HG03103 (cell line): Measurements from ENCODE around the gene PTPRT.

Experiments used
- ATAC-seq: cut with Tn5 transposase; IDR thresholded peaks from one replicate; pipeline ENCODE4 v1.9.1; 2021; ENCODE audit warnings: low read depth; ENCODE audit not compliant: unreplicated experiment

The PTPRT gene

DNA sequence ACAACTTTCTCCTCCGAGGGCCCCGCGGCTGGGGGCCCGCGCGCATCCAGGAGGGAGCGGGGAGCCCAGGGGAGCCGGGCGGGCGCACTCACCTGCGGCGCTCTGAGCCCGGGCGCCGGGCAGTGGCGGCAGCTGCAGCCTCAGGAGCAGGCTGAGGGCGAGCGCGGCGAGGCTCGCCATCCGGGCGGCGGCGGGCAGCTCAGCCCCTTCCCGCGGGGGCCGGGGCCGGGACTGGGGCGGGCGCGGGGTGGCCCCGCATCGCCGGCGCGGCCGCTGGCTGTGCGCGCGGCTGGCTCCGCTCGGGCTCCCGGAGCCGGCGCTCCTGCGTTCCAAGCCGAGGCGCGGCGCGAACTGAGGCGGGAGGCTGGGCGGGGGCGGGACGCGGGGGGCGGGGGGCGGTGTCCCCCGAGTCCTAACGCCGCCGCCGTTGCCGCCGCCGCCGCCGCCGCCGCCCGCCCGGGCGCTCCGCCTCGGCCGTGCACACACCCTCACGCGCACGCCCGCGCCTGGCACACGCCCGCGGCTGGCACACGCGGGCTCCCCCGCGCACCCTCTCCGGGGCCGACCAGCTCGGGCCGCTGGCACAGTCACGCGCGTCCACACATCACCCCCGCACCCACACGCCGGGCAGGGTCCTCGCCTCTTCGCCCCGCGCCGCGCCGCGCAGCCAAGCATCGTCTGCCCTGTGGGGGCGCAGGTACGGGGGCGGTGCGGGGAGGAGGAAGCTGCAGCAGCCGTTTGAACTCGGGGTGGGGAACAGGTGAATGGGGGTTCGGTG is at the start of gene PTPRT:
Gene PTPRT, minus strand, starts transcription at position 353 of the 778 bp plus-strand sequence. Its CDS starts 173 bp downstream, at position 180.
- ATAC-seq, result no peak

DNA sequence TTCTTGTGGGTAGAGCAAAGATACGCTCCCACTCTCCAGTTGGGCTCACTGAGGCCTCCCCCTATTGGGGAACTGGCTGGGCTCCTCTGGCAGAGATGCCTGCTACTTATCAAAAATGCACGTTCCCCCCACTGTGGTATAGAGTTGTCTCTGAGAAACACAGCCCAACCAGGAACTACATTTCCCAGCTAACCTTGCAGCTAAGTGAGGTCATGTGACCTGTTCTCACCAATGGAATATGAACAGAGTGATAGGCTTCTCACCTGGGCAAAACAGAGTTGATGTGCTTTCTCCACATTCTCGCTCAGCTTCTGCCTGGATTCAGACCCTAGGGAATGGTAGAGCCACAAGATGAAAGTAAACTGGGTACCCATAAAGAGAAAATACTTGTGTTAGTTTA is 49.1 kb upstream of the PTPRT start:
- no peak for ATAC-seq

DNA sequence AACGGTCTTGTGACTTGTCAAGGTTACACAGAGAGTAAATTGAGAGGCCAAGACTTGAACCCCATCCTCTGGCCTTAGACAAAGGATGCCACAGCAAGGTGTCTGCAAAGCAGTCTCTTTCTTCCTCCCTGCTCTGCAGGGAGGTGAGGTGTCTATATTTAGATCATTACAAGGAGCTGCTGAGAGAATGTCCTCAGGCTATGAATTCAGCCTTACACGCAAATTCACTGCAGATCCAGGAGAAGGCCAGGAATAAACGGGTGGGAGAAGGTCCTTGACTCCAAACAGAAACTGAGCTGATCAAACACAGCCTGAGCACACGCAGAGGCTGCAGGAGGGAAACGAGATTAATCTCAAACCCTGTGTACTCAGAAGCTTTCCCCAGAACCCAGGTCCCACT is 48.6 kb upstream of the PTPRT start:
- ATAC-seq, result no peak

DNA sequence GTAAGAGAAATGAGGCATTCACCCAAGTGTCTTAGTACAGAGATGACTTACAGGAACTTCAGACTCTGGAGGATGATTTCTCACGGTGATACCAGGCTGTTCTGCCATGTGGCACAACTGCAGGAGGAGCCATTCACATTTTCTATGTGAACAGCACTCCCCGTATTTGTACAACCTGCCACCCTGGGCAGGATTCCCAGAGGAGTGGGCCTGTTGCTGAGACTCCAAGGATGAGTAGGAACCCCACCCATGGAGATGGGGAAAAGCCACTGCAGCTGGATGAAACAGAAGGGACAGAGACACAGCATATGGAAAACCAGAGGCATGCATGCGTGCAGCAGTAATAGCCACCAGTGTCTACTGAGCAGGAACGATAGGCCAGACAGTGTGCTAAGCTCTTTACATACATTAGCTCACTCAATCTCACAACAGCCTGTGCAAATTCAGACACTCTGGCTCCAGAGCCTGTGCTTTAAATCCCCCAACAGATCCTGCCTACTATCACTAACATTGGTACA is 48.0 kb upstream of the PTPRT start:
- ATAC-seq, result no peak

DNA sequence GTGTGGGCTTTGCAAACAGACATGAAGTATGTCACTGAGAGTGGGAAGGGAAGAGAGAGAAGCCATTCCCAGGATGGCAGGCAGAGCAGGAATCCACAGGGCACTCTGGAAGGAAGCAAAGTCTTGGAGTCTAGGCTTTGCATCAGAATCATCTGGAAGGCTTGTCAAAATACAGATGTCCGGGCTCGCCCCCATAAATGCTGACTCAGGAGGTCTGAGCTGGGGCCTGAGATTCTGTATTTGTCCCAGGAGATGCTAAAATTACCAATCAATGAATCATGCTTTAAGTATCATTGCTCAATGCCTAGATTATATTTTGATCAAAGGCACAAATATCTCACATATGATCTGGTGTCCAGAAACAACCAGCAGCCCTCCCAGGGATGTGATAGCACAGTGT is 46.3 kb upstream of the PTPRT start:
- no peak for ATAC-seq

DNA sequence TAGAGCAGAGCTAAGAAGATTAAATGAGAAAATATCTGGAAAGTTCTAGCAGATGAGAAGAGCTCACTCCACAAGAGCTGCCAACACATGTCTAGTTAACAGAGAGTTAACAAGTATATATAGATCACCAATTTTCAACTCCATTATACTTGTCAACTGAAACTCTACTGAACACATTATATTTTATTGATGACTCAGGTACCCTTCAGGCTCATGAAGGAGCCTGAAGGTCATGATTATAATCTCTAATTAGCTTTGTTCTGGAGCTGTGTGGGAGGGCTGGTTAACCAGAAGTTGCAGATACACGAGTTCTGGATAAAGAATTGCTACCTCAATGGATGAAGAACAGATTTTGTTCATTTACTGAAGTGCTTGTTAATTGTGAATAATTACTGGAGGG is 42.1 kb upstream of the PTPRT start:
- ATAC-seq, result no peak

DNA sequence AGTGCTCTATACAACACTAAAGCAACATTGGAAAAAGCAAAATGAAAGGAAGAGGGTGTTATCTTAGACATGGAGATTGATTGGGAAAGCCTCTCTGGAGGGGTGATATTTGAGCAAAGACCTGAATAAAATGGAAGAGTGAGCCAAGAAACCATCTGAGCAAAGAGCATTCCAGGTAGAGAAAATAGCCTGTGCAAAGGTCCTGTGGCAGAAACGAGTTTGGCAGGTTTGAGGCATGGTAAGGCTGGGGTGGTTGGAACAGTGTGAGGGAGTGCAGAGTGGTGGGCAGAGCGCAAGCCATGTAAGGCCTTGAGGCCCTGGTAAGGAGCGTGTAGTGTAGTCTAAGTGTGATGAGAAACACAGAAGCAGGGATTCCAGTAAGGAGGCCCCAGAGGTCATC is 40.0 kb upstream of the PTPRT start:
- ATAC-seq, result no peak

DNA sequence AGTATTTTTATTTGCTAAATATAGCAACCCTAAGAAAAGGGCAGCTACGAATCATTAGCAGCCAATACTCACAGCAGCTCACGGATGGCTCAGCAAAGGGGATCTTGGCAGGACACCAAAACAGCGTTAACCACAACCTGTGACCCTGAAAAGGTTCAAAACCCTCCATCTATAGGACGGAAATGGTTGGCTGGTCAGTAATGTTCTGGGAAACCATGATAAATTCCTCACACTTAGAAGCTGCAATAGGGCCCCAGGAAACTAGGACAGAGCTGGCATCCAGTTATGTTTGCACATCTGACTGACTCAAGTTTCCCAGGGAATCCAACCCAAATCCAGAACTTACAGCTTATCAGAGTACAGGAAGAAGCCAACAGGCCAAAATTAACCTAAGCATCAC is 30.9 kb upstream of the PTPRT start:
- no peak for ATAC-seq

DNA sequence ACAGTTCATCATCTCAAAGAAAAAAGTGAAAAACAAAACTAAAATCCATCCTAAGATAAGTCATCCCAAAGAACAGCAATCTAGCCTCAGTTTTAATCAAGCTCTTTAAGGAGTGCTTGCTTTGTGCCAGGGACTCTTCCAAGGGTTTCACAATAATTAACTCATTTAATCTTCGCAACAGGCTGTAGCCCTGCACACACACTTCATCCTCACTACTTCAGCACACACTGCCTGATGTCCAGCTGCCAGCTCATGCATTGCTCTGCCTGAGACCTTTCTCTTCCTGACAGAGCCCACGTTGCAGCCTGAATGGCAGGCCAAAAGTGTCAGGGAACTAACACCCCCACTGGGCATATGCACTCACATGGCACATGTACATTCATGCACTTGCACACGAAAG is 21.2 kb upstream of the PTPRT start:
- no peak for ATAC-seq

DNA sequence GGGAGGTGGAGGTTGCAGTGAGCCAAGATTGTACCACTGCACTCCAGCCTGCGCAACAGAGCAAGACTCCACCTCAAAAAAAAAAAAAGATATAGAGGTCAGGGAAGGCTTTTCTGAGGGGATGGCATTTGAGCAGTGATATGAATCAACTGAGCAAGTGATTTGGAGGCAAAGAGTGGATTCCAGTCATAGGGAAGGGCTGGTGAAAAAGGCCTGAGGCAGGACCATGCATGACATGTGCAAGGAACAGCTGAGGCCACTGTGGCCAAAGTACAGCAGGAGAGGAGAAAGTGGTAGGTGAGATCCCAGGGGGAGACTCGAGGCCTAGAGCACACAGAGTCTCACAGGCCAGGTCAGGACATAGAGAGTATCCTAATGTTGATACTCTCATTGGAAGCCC is 20.1 kb upstream of the PTPRT start:
- ATAC-seq, result no peak

DNA sequence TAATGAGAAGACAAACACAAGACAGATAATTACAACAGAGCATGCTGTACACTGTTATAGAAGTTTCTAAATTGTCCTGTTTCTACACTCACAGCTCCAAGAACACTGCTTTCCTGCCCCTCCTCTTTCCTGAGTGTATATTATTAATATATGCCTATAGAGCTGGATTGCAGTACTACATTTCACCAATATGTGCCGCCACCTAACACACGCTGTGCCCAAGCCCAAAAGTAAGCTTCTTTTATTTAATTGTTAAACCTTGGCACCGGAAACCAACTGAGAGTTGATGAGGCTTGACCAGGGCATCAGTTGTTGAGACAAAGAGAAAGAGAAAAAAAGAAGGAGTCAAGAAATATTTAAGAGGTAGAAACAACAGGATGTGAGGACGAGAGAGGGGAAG is 16.0 kb upstream of the PTPRT start:
- no peak for ATAC-seq

DNA sequence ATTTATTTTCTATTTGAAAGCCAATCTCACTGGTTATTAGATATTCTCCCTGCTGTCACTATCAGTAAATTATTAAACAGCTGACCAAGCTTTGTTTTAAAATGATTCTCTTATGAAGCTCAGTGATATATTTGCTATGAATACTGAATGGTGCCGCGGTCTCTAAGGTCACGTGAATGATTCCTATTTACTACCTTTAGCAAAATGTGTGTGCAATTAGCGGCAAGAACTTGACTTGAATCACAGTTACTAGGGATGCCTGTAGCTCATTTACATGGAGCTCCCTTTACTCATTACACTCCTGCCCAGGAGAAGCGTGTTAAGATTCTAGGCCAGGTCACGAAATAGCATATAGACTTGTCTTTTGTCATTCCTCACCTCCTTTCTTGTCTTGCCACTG is 12.4 kb upstream of the PTPRT start:
- no peak for ATAC-seq

DNA sequence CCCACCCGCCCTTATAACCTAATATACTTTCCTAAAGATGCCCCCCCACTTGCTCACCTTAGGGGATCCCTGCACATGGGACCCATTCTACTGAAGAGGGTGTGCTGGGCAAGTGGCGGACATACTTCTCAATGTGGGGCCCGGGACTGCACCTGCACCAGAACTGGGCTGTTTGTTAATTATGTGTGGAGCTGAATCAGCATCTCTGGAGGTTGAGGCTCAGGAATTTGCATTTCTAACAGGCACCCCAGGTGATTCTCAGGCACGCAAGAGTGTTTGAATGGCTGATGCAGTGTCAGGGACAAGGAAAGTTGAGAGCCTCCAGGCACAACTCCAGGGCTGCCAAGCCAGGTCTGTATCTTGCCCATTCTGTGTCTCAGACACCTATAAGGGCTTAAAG is 8.9 kb upstream of the PTPRT start:
- ATAC-seq, result no peak

DNA sequence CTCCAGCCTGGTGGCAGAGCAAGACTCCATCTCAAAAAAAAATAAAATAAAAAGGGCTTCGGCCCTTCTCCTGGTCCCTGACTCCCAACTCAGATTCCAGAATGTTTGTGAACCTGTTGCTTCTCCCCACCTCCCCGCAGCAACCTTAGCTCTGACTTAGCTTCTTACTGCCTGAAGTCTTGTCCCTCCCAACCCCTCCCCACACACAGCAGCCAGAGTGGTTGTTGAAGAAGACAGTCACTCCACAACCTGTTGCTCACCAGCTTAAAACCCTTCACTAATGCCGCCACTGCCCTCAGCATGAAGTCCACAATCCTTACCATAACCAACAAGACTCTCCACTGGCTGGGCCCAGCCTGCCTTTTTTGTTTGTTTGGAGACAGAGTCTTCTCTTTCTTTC is 6.5 kb upstream of the PTPRT start:
- no peak for ATAC-seq

DNA sequence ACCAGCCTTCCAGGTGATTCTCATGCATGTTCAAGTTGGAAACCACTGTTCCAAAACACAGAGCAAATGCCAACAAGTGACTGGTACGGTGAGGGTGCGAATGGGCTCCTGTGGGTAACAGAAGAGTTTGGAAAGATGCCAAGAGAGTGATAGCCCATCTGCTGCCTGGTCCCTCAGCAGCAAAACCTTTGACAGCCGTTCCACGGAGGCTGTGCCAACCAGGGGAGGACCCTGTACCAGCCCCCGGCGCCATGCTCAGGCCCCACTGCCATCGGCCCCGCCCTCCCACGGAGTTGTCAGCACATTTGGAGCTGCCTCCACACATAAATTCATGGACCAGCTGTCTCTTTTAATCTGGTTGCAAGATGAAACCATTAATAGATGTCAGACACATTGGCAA is 4.4 kb upstream of the PTPRT start:
- no peak for ATAC-seq

DNA sequence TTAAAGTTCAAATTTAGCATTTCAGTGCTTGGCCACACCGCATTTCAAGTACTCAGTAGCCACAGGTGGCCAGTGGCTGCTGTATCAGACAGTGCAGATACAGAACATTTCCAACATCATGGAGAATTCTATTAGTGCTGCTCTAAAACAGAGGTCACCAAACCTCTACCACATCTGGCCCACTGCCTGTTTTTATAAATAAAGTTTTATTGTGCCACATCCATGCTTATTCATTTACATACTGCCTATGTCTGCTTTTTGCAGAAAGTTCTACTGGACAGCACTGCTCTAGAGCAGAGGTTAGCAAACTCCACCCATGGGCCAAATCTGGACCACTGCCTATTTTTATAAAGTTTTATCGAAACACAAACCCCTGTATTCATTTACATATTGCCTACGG is 3.7 kb upstream of the PTPRT start:
- no peak for ATAC-seq

DNA sequence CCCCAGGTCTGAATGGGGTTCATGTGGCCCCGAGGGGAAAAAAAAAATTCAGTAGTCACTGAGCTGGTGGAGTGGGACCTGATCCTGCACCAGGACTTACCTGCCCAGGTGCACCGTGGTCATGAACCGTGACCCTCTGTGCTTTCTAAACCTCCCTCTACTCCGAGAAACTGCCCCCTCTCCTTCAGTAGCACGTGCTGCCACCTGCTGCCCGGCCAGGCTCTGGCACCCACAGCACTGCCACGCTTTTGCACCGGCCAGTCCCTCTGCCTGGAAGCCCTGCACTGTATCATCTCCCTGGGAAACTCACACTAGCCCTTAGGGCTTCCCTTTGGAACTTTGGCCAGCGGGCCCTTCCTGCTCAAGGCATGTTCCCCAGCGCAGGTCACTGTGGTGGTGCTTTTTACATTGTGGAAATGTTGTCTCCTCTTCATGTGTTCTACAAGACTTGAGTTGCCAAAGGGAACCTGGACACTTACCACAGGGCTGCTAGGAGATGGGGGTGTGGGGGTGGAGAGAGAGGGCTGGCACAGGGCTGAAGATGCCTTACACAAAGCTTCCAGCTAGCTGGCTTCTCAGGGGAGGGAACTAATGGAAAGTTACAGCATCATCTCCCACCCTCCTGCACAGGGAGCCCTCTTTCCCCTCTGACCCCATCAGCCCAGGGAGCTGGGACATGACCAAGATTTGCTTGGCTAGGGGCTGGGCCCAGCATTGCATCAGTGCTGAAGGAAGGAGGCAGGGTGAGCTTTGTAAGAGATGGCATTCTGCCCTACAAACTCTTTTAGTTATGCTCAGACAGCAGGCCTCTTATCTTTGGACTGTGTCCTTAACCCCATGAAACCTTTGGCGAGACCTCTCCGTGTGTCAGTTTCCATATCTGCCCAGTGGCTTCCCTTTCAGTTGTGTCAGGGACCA is 2.5 kb upstream of the PTPRT start:
- ATAC-seq, result no peak

DNA sequence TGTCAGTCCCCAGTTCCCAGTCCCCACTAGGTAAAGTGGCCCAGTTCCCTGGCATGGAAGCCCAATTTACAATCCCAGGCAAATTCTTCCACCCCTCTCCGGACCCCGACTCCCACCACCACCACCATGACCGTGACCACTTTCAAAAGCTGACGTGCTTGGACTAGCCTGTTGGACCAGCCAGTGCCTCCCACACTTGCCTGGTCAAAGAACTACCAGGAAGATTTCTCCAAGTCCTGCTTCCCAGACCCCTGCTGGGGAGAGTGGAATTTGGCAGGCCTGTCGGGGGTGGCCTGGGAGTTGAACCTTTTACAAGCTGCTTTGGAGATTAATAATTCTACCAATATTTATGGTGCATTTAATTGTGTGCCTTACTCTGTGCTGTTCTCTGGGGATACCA is 1.4 kb upstream of the PTPRT start:
- ATAC-seq, result no peak

DNA sequence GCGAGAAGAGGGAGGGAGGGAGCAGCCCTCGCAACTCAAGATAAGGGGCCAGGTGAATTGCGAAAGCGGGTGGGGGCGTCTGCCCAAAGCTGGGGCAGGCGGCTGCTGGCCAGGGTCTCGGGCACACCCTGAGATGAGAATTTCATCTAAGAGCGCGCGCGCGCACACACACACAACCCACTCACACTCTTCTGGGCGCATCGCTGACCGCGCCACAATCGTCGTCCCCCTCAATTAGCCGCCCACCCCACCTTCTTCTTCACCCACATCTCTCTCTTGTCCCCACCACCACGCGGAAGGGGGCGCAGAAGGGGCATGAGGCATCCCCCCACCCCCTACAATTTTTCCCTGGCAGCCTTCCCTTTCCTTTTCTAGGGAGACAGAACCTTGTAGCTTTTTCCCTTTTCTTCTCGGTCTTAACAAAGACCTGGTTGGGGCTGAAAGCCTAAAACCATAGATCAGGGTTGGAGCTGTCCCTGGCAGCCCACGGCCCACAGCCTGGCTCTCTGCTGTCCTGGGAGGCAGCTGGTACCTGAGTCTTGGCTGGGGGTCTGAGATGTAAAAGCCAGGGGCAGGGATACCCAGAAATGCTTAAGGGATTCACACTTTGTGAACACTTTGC is 737 bp upstream of the PTPRT start:
- no peak for ATAC-seq

DNA sequence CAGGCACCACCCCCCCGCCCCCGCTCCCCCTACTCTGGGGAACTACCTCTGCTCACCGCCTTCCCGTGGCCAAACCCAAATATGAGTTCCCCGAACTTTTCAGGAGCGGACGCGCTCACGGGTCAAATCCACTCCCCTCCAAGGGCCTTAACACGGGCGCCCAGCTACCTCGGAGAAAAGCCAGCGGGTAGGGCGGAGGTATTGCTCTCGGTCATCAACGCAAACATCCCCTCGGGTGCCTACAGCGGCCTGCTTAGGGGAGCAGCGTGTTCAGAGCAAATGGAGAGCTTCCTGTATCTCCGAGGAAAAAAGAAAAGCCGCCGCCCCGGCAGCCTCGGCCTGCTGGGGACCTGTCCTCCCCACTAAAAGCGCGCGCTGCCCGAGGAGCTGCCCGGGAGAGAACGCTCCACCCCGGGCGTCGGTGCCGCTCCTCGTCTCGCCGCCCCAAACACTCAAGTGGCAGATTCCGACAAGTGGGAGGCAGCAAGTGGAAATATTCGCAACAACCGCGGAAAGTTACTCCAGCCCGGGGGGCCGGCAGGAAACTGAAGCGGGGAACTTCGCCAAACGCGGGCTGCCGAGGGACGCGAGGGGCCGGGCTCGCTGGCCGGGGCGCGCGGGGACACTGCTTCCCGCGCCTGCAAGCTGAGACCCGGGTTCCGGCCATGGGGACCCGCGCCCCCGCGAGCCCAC is 699 bp downstream of the PTPRT start:
- ATAC-seq, result no peak

DNA sequence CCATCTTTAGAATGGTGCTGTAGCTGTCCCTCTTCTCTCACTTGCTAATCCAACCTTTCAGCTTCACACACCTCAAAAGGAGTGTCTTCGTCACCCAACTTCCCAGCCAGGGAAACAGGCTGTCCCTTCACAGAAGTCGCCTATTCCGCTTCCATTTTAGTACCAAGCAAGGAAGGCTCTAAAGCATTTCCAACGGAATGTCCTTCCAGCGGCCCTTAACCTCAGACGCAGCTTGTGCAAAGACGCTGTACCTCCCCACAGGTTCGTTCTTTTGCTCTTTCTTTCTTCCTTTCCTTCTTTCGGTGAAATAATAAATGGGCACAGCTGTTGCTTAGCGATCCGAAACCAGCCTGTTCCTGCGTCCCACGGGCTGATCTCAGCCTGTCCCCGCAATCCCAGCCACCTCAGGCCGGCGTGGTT is 1.5 kb downstream of the PTPRT start:
- no peak for ATAC-seq
